ENCODE data around the gene ATP5ME.

Gene ATP5ME

GRCh38 chr4:649751-650310, 24.2 kb downstream of the ATP5ME start:
- H3K27me3 ChIP-seq (ENCODE audit: low read length) = no peaks in the 10 kb centered on the region
- no peak overlapping the region for H3K9ac ChIP-seq (ENCODE audit: low read length)
- no peak overlapping the region for H3K4me2 ChIP-seq (ENCODE audit: low read depth, low read length, poor library complexity, severe bottlenecking)
- H2AFZ ChIP-seq (ENCODE audit: low read depth, low read length, severe bottlenecking) = no peak overlapping the region
- H3K79me2 ChIP-seq (ENCODE audit: insufficient read depth, low read length) = no peaks in the 10 kb centered on the region
- no peaks in the 10 kb centered on the region for H3K9me3 ChIP-seq (ENCODE audit: insufficient read depth, low read length)
- H3F3A ChIP-seq (ENCODE audit: insufficient read depth) = no peaks in the 10 kb centered on the region
- TF ChIP-seq CTCF (IDR thresholded peaks at IDR 0.05; ENCODE audit: insufficient read depth, low read length, poor library complexity, severe bottlenecking) (no peak), EZH2phosphoT487 (conservative IDR thresholded peaks at IDR 0.05; ENCODE audit: low read length) (no peak)
- H3K36me3 ChIP-seq (ENCODE audit: low read length) = no peaks in the 10 kb centered on the region
- H4K20me1 ChIP-seq (ENCODE audit: low read depth, low read length) = no peaks in the 10 kb centered on the region
- H3K9me2 ChIP-seq (replicated peaks; ENCODE audit: insufficient read depth, low read length) = no peaks in the 10 kb centered on the region
- no peak overlapping the region for H3K27ac ChIP-seq (ENCODE audit: low read depth, low read length)
- H3K4me3 ChIP-seq (ENCODE audit: insufficient read depth, low read length, poor library complexity, severe bottlenecking) = no peak overlapping the region

- no peaks in the 10 kb centered on the region for H4K20me1 ChIP-seq (ENCODE audit: low read depth, low read length)
- H3K27me3 ChIP-seq (ENCODE audit: low read length) = no peaks in the 10 kb centered on the region
- TF ChIP-seq CTCF (IDR thresholded peaks at IDR 0.05; ENCODE audit: insufficient read depth, low read length, poor library complexity, severe bottlenecking) = no peak
- TF ChIP-seq EZH2phosphoT487 (conservative IDR thresholded peaks at IDR 0.05; ENCODE audit: low read length) = no peak
Measured at GRCh38 chr4:649293-649625, 24.8 kb downstream of the ATP5ME start.

GRCh38 chr4:648579-649292, 25.3 kb downstream of the ATP5ME start:
- Histone ChIP-seq H3F3A (ENCODE audit: insufficient read depth) (no peaks in the 10 kb centered on the region), H3K4me2 (ENCODE audit: low read depth, low read length, poor library complexity, severe bottlenecking) (no peak overlapping the region), H3K27ac (ENCODE audit: low read depth, low read length) (no peak overlapping the region), H3K9me3 (ENCODE audit: insufficient read depth, low read length) (no peaks in the 10 kb centered on the region), H3K27me3 (ENCODE audit: low read length) (no peaks in the 10 kb centered on the region), H3K79me2 (ENCODE audit: insufficient read depth, low read length) (no peaks in the 10 kb centered on the region), H2AFZ (ENCODE audit: low read depth, low read length, severe bottlenecking) (no peak overlapping the region), H4K20me1 (ENCODE audit: low read depth, low read length) (no peaks in the 10 kb centered on the region), H3K36me3 (ENCODE audit: low read length) (no peaks in the 10 kb centered on the region), H3K9me2 (replicated peaks; ENCODE audit: insufficient read depth, low read length) (no peaks in the 10 kb centered on the region), H3K9ac (ENCODE audit: low read length) (no peak overlapping the region), H3K4me3 (ENCODE audit: insufficient read depth, low read length, poor library complexity, severe bottlenecking) (no peak overlapping the region)
- TF ChIP-seq EZH2phosphoT487 (conservative IDR thresholded peaks at IDR 0.05; ENCODE audit: low read length) (no peak), CTCF (IDR thresholded peaks at IDR 0.05; ENCODE audit: insufficient read depth, low read length, poor library complexity, severe bottlenecking) (no peak)

More at GRCh38 chr4:649293-649625, 24.8 kb downstream of the ATP5ME start:
- Histone ChIP-seq H3K36me3 (ENCODE audit: low read length) (no peaks in the 10 kb centered on the region), H3F3A (ENCODE audit: insufficient read depth) (no peaks in the 10 kb centered on the region), H3K9ac (ENCODE audit: low read length) (no peak overlapping the region), H3K4me3 (ENCODE audit: insufficient read depth, low read length, poor library complexity, severe bottlenecking) (no peak overlapping the region), H3K79me2 (ENCODE audit: insufficient read depth, low read length) (no peaks in the 10 kb centered on the region), H2AFZ (ENCODE audit: low read depth, low read length, severe bottlenecking) (no peak overlapping the region), H3K27ac (ENCODE audit: low read depth, low read length) (no peak overlapping the region), H3K9me3 (ENCODE audit: insufficient read depth, low read length) (no peaks in the 10 kb centered on the region), H3K9me2 (replicated peaks; ENCODE audit: insufficient read depth, low read length) (no peaks in the 10 kb centered on the region), H3K4me2 (ENCODE audit: low read depth, low read length, poor library complexity, severe bottlenecking) (no peak overlapping the region)

Data from SU-DHL-6 (cell line).